IMR-90 (cell line): ENCODE results near the gene ERP29.

Experiments used
- BHLHE40 ChIP-seq: fragments of 150-350 bp; IDR thresholded peaks from 2 replicates; pipeline ENCODE4 v1.6.1; 2016; ENCODE audit warnings: mild to moderate bottlenecking, low read depth, low read length
- CEBPB ChIP-seq: IDR thresholded peaks from 2 replicates; pipeline ENCODE4 v1.6.1; 2012; ENCODE audit warnings: low read depth, low read length, improper control_type of control experiment
- CHD1 ChIP-seq: IDR thresholded peaks from 2 replicates; pipeline ENCODE4 v1.6.1; 2012; ENCODE audit warnings: low read depth, low read length, improper control_type of control experiment
- CTCF ChIP-seq: conservative IDR thresholded peaks from 2 replicates; pipeline ENCODE4 v1.5.1; 2012; ENCODE audit warnings: mild to moderate bottlenecking, low read depth, low read length, improper control_type of control experiment
- ELK1 ChIP-seq: fragments of 150-350 bp; IDR thresholded peaks from 2 replicates; pipeline ENCODE4 v1.6.1; 2016; ENCODE audit warnings: low read depth, mild to moderate bottlenecking, low read length, moderate library complexity, borderline replicate concordance
- FOS ChIP-seq: fragments of 150-350 bp; IDR thresholded peaks from 2 replicates; pipeline ENCODE4 v1.6.1; 2016; ENCODE audit warnings: low read depth, low read length
- MAFK ChIP-seq: IDR thresholded peaks from 2 replicates; pipeline ENCODE4 v1.6.1; 2012; ENCODE audit warnings: low read depth, low read length, improper control_type of control experiment
- MXI1 ChIP-seq: IDR thresholded peaks from 2 replicates; pipeline ENCODE4 v1.6.1; 2012; ENCODE audit warnings: low read depth, mild to moderate bottlenecking, low read length, moderate library complexity, borderline replicate concordance
- NFE2L2 ChIP-seq: fragments of 150-350 bp; IDR thresholded peaks from 2 replicates; pipeline ENCODE4 v1.6.1; 2016; ENCODE audit warnings: low read depth, mild to moderate bottlenecking, low read length
- POLR2A ChIP-seq: IDR thresholded peaks from 2 replicates; pipeline ENCODE4 v1.6.1; 2012; ENCODE audit warnings: mild to moderate bottlenecking, low read depth, low read length
- RAD21 ChIP-seq: IDR thresholded peaks from 2 replicates; pipeline ENCODE4 v1.6.1; 2012; ENCODE audit warnings: low read length, improper control_type of control experiment
- RCOR1 ChIP-seq: IDR thresholded peaks from 2 replicates; pipeline ENCODE4 v1.6.1; 2012; ENCODE audit warnings: mild to moderate bottlenecking, low read length, improper control_type of control experiment; ENCODE audit not compliant: insufficient replicate concordance
- RFX5 ChIP-seq: IDR thresholded peaks from 2 replicates; pipeline ENCODE4 v1.8.0; 2012; ENCODE audit warnings: low read depth, mild to moderate bottlenecking, low read length, moderate library complexity
- SMC3 ChIP-seq: fragments of 150-350 bp; IDR thresholded peaks from 2 replicates; pipeline ENCODE4 v1.6.1; 2016; ENCODE audit warnings: low read depth, mild to moderate bottlenecking, antibody characterized with exemption, low read length, moderate library complexity

DNA sequence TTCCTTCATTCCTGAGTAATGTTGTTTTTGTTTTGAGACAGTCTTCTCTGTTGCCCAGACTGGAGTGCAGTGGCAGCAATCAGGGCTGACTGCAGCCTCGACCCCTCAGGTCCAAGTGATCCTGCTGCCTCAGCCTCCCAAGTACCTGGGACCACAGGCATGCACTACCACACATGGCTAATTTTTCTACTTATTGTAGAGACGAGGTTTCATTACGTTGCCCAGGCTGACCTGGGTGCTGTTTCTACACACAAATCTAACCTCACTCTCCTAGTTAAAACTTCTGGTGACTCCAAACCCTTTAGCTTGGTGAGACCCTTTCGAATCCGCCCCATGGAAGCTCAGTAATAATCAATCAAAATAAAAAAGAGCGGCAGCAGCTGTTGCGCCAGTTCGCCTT, 1.5 kb upstream of the ERP29 start:
- TF ChIP-seq CTCF (no peak), RCOR1 (no peak), RAD21 (no peak), BHLHE40 (no peak), POLR2A (no peak), CEBPB (no peak), ELK1 (no peak), NFE2L2 (no peak), MAFK (no peak), RFX5 (no peak), FOS (no peak), SMC3 (no peak), MXI1 (no peak), CHD1 (no peak)
